ENCODE data around the gene ADARB1.
A peak's percentile ranks its signal among the peaks of the same experiment; 100 is the strongest.
"Not testable (repeated sequence)": the region's sequence is repeated elsewhere in the genome, so short reads cannot be mapped to it uniquely, and the experiment has no call there.

ADARB1 gene

GRCh38 chr21:45115141-45115540, 40.8 kb downstream of the ADARB1 start:
- DNase-seq (ENCODE audit: low read depth in 2 of 2): no peak

- no peak for DNase-seq (ENCODE audit: low read depth in 2 of 2)
Observed at GRCh38 chr21:45116066-45116465, 41.7 kb downstream of the ADARB1 start.

- DNase-seq (ENCODE audit: low read depth in 2 of 2): no peak
Observed at GRCh38 chr21:45117314-45117713, 42.9 kb downstream of the ADARB1 start.

GRCh38 chr21:45118099-45118498, 43.7 kb downstream of the ADARB1 start:
- no peak for DNase-seq (ENCODE audit: low read depth in 2 of 2)

- DNase-seq (ENCODE audit: low read depth in 2 of 2): no peak
Observed at GRCh38 chr21:45119812-45120211, 45.4 kb downstream of the ADARB1 start.

DNA sequence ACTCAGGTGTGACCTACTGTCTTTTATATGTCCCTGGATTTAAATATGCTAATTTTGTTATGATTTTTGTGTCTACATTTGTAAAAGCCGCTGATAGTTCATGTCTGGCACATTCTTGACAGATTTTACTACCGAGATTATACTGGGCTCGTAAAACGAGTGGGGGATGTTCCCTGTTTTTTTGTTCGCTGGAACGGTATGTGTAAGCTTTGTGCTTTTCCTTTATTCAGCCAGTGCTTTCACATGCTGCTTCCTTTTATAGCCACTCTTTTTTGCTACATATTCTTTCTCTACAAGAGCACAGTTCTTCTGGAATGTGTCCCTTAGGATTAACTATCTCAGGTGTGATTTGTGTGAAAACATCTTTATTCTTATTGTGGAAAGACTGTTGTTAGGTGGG, 46.6 kb downstream of the ADARB1 start:
- no peak for DNase-seq (ENCODE audit: low read depth in 2 of 2)

DNA sequence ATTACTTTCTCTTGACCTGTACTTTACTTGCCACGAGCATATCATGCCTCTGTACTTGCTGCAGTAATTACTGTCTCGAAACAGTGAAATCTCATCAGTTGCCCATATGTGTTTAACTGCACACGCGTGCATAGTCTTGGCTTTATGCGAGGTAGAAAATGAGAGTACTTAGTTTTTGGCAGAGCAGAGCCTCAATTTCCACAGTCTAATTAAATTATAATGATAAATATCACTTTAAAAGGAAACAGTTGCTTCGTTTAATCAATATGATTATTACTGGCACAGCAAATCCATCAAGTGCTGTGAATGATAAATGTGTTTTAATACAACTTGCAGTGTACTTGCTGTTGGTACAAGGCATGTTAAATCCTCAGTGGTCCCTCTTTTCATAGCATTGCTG, 47.6 kb downstream of the ADARB1 start:
- DNase-seq (ENCODE audit: low read depth in 2 of 2): no peak

DNA sequence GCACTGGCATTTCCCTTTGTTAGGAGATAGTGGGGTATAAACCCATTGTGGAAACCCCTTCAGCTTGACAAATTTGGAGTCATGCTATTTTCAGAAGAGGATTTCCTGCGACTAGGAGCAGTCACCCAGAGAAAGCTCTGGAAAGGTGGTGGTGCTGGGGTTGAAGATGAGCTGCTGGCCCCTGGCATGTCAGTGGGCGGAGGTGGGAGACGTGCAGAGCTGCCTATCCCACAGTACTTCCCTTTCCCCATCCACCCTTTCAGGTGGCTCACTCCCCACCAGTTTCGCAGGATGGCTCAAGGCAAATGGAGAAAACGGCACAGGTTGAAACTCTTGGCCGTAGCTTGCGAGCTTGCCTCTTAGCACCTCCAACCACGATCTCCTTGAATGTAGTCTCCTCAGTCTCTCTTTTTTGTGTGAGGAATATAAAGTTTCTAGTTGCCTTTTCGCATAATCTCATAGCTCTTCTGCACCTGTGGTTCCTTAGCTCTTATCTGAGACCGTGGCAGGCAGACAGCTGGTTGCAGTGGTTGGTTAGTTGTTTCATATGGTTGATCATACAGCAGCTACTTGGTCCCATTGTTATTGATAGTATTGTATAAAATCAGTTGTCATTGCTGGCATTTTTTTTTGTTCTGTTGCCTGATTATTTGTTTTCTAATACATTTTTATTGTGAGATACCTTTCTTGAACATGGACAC, 48.2 kb downstream of the ADARB1 start:
- no peak for DNase-seq (ENCODE audit: low read depth in 2 of 2)

- no peak for DNase-seq (ENCODE audit: low read depth in 2 of 2)
Observed at GRCh38 chr21:45123440-45123839, 49.1 kb downstream of the ADARB1 start.

DNA sequence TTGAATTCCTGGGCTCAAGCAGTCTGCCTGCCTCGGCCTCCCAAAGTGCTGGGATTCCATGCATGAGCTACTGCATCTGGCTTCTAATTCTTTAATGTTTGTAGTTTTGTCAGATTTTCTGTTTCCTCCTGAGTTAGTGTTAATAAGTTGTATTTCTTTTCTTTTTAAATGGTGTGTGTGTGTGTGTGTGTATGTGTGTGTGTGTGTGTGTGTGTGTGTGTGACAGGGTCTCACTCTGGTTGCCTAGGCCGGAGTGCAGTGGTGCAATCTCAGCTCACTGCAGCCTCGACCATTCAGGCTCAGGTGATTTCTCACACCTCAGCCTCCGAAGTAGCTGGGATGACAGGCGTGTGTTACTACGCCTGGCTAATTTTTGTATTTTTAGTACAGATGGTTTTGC, 50.2 kb downstream of the ADARB1 start:
- DNase-seq (ENCODE audit: low read depth in 2 of 2): no peak

GRCh38 chr21:45125357-45125756, 51.0 kb downstream of the ADARB1 start:
- DNase-seq (ENCODE audit: low read depth in 2 of 2): no peak

DNA sequence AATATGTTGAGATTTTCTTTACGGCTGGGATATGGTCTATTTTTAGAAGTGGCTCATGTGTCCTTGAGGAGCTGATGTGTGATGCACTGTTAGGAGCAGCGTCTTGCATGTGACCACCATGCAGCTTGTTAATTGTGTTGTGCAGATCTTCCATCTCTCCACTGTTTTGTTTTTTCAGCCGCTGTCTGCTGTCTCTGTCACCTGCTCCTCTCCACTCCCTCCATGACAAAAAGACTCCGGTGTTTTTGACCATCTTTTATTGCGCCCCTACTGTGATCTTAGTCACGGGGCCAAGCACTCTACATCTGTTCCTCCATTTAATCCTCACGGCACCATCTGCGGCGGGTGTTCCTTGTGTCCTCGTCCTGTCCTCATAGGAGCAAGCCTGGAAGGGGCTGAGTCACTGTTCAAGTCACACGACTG, 51.8 kb downstream of the ADARB1 start:
- no peak for DNase-seq (ENCODE audit: low read depth in 2 of 2)

DNA sequence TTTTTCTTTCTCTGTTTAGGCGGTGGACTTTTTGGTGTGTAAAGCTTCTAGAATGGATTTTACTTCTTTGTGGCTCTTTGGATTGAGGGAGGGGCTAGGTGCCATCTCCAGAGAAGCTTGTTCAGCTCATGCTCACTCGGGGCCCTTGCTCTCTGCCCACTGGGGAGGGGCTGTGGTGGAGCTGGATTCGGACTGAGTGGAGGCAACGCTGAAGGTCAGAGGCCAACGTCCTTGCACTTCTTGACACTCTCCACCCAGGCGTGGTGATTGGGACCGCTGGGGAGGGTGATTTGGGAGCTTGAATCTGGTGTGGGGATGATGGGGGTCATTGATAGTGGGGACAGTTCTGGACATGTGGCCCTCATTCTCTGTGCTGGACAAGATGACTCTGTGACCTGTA, 52.6 kb downstream of the ADARB1 start:
- no peak for DNase-seq (ENCODE audit: low read depth in 2 of 2)

DNA sequence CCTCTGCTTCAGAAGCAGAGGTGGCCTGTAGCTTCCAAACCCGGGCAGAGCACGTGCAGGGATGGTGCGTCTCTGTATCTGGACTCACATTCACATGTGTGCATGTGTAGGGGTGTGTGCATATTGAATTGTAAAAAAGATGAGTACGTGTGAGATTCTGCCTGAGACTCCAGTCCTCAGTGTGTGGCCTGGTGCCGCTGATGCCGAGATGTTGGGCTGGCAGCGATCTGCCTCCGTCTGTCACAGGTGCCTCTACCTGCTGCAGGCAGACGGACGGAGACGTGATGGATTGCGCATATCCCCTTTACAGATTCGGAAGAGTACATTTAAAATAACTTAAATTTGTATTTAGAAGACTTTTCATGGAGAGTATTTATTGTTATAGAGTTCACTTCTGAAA, 53.6 kb downstream of the ADARB1 start:
- no peak for DNase-seq (ENCODE audit: low read depth in 2 of 2)

DNA sequence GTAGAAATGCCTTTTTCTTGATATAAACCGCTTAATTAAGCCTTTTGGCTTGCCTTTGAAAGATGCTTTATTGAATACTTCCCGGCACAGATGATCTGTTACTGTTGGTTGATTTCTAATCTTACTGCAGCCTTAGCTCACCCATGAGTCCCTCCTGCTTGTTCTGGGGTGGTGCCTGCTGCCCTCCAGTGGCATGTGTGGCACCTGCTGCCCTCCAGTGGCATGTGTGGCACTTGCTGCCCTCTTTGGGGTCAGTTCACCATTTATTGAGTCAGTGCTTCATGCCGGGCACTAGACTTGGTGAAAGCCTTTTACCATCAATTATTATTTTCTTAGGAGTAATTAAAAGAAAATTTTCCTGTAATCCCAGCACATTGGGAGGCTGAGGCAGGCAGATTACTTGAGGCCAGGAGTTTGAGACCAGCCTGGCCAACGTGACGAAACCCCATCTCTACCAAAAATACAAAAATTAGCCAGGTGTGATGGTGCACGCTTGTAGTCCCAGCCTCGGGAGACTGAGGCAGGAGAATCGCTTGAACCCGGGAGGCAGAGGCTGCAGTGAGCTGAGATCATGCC, 54.3 kb downstream of the ADARB1 start:
- DNase-seq (ENCODE audit: low read depth in 2 of 2): no peak

- DNase-seq (ENCODE audit: low read depth in 2 of 2): no peak
Observed at GRCh38 chr21:45129189-45129923, 55.0 kb downstream of the ADARB1 start.

GRCh38 chr21:45130324-45130774, 56.0 kb downstream of the ADARB1 start:
- DNase-seq (ENCODE audit: low read depth in 2 of 2): peak in 1 of 2 experiments; percentile 42

DNA sequence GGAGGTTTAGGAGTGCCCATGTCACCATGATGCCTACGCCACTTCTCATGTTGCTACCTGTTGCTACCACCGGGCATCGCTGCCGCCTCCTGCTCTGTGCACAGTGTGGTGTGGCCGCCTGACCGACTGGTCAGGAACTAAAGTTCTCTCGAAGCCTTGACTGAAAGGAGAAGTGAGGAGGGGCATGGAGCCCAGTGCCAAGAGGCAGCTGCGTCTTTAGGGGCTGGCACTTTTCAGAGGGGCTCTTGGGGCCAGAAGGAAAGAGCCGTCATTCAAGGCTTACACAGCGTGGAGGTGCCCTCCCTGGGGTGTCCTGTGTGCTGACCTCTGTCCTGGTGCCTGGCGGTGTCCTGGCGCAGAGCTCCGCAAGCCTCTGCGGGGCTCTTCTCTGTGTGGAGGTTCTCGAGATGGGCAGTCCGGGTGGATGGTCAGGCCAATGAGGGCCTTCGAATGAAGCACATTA, 57.2 kb downstream of the ADARB1 start:
- no peak for DNase-seq (ENCODE audit: low read depth in 2 of 2)

DNA sequence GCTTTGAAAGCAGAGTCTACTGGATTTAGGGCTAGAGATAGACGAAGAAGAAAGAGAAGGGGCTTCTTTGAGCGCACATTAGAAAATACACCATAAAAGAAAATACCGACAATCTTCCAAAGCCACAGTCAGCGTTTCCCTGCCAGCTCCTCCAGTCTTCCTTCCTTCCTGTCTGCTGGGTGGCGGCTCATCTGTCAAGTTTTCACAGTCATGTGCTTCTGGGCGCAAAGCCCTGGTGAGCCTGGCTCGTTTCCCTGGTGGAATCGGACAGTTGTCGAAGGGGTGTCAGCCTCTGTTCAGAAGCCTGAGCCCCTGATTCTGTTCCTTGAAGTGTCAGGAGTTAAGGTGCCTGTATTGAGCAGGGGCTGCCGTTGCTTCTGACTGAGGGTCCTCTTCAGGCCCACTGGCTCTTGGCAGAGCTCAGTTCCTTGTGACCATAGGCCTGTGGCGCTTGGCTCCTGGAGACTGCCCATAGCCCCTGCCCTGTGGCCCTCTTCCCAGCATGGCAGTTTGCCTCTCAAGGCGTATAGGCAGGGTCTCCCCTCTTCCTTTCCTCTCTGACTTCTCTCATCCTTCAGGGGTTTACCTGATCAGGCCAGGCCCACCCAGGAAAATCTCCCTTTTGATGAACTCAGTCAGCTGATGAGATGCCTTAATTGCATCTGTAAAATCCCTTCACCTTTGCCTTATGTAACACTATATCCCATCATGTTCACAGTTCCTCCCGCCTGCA, 58.6 kb downstream of the ADARB1 start:
- no peak for DNase-seq (ENCODE audit: low read depth in 2 of 2)

DNA sequence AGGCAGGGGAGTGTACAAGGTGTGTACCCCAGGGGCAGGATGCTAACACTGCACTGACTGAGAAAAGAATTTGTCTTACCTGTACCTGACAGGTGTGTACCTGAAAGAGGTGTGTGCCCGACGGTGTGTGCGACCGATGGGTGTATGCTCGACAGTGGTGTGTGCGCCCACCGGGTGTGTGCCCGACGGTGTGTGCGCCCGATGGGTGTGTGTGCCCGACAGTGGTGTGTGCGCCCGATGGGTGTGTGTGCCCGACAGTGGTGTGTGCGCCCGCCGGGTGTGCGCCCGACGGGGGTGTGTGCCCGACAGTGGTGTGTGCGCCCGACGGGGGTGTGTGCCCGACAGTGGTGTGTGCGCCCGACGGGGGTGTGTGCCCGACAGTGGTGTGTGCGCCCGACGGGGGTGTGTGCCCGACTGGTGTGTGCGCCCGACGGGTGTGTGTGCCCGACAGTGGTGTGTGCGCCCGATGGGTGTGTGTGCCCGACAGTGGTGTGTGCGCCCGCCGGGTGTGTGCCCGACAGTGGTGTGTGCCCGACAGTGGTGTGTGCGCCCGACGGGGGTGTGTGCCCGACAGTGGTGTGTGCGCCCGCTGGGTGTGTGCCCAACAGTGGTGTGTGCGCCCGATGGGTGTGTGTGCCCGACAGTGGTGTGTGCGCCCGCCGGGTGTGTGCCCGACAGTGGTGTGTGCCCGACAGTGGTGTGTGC, 59.3 kb downstream of the ADARB1 start:
- DNase-seq (ENCODE audit: low read depth in 2 of 2): not testable (repeated sequence)

DNA sequence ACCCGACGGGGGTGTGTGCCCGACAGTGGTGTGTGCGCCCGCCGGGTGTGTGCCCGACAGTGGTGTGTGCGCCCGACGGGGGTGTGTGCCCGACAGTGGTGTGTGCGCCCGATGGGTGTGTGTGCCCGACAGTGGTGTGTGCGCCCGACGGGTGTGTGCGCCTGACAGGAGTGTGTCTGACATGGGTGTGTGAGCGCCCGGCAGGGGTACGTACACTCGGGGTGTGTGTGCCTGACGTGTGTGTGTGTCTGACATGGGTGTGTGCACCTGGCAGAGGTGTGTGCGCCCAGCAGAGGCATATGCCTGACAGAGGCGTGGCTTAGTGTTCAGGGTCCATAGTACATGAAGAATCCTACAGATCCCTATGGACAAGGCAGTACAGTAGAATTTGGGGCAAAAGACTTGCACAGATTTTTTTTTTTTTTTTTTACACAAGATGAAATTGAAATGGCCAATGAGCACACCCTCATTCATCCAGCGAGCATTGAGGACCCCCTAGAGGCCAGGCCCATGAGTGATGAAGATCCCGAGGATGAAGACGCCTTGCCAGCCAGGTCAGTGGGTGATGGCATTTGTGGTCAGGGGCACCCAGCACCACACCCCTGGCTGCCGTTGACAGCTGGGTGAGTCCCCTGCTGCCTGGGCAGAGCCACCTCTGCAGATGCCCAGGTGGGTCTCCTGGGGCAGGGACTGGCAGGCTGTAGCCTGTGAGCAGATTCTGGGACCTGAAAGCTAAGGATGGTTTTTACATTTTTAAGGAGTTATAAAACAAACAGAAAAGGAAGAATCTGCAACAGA, 60.1 kb downstream of the ADARB1 start:
- DNase-seq (ENCODE audit: low read depth in 2 of 2): no peak

All from fibroblast of skin of left biceps (primary cell).